A673 (cell line): ENCODE measurements around the gene MVB12B. TPM values are rescaled to one million over a fixed set of nuclear protein-coding genes. Genes with fewer than 3 reads are reported as not detected.

Experiments used
- BruUV-seq: library from RNA; stranded (reverse); fragments of 400-500 nt; replicated peaks from 2 replicates; lab custom pipeline; 2021; lab: Mats Ljungman, UMichigan
- CTCF ChIA-PET: fragments of 300-600 bp; sonication (Branson Sonifier 250); formaldehyde crosslinking; loops from one replicate; lab custom pipeline; 2022; ENCODE audit warnings: antibody characterized with exemption; lab: Charles Lee
- POLR2A ChIA-PET: fragments of 300-600 bp; sonication (Branson Sonifier 250); formaldehyde crosslinking; loops from one replicate; lab custom pipeline; 2022; ENCODE audit warnings: antibody characterized with exemption; ENCODE audit not compliant: low non-redundant PET; lab: Charles Lee
- DNase-seq: peaks from one replicate; pipeline ENCODE4 v3.0.0-alpha.2; 2015; ENCODE audit warnings: low spot score
- H3K27ac ChIP-seq: fragments of 200-600 bp; sonication (generic); 2 replicates; pipeline ENCODE4 v1.5.1; 2016; ENCODE audit warnings: mixed run types, low read depth, mild to moderate bottlenecking, mixed read lengths, antibody characterized with exemption, low read length; ENCODE audit not compliant: poor library complexity, severe bottlenecking
- H3K27me3 ChIP-seq: fragments of 200-600 bp; sonication (generic); replicated peaks from 2 replicates; pipeline ENCODE4 v1.6.1; 2017; ENCODE audit warnings: mixed run types, low read depth, mild to moderate bottlenecking, mixed read lengths, antibody characterized with exemption, low read length; ENCODE audit not compliant: insufficient read depth, poor library complexity
- H3K36me3 ChIP-seq: fragments of 200-600 bp; sonication (generic); 2 replicates; pipeline ENCODE4 v1.6.1; 2016; ENCODE audit warnings: mixed run types, mild to moderate bottlenecking, mixed read lengths, antibody characterized with exemption, low read length; ENCODE audit not compliant: insufficient read depth, poor library complexity, severe bottlenecking
- H3K4me1 ChIP-seq: fragments of 200-600 bp; sonication (generic); 2 replicates; pipeline ENCODE4 v1.6.1; 2017; ENCODE audit warnings: mixed run types, mild to moderate bottlenecking, mixed read lengths, antibody characterized with exemption, low read length; ENCODE audit not compliant: insufficient read depth, poor library complexity, severe bottlenecking
- H3K4me3 ChIP-seq: fragments of 200-600 bp; sonication (generic); 2 replicates; pipeline ENCODE4 v1.5.1; 2016; ENCODE audit warnings: low read depth, mixed run types, mild to moderate bottlenecking, mixed read lengths, low read length; ENCODE audit not compliant: poor library complexity, severe bottlenecking
- H3K9me3 ChIP-seq: fragments of 200-600 bp; sonication (generic); 2 replicates; pipeline ENCODE4 v1.6.1; 2016; ENCODE audit warnings: mixed run types, low read depth, mild to moderate bottlenecking, mixed read lengths, antibody characterized with exemption, low read length; ENCODE audit not compliant: poor library complexity, severe bottlenecking
- EZH2 ChIP-seq: fragments of 200-600 bp; sonication (generic); IDR thresholded peaks from 2 replicates; pipeline ENCODE4 v1.6.1; 2017; ENCODE audit warnings: borderline replicate concordance, low read depth, mild to moderate bottlenecking, mixed read lengths, antibody characterized with exemption, low read length; ENCODE audit not compliant: poor library complexity, severe bottlenecking
- intact Hi-C: fragments of 100-400 bp; cut with micrococcal nuclease; formaldehyde crosslinking; loops from one replicate; pipeline ENCODE4 v1.10.0; 2022; ENCODE audit not compliant: unreplicated experiment
- total RNA-seq: library from RNA; stranded (reverse); gene quantifications from 2 replicates; pipeline ENCODE4 v1.2.3, GENCODE V29; 2021
- TF ChIP-seq, protein P1 (sequence below): fragments of 300-800, 200-600 bp; sonication (generic); conservative IDR thresholded peaks from 2 replicates; pipeline ENCODE4 v1.5.1; 2017; ENCODE audit warnings: low read depth, mild to moderate bottlenecking, antibody characterized with exemption, low read length, moderate library complexity, mixed read lengths

MVB12B gene
- total RNA-seq, 1 experiment from 2014 or later: 12.3 TPM

GRCh38 chr9:126377176-126377509 lies 50.5 kb downstream of the MVB12B start:
- Histone ChIP-seq H3K27me3 (no peaks in the 10 kb centered on the region), H3K4me3 (no peak overlapping the region), H3K9me3 (no peaks in the 10 kb centered on the region), H3K4me1 (peaks cover 25% of the 10 kb centered on the region), H3K27ac (no peak overlapping the region), H3K36me3 (no peaks in the 10 kb centered on the region)
- BruUV-seq: no TSS peak
- no peak for DNase-seq
- POLR2A ChIA-PET: no interaction called here
- intact Hi-C loops: no loop called here
- CTCF ChIA-PET: interaction anchor here (2.5 kb wide), 1 partner anchor 21 kb away, joined by 6 read pairs; no protein-coding TSS in a partner anchor
- TF ChIP-seq, protein P1, sequence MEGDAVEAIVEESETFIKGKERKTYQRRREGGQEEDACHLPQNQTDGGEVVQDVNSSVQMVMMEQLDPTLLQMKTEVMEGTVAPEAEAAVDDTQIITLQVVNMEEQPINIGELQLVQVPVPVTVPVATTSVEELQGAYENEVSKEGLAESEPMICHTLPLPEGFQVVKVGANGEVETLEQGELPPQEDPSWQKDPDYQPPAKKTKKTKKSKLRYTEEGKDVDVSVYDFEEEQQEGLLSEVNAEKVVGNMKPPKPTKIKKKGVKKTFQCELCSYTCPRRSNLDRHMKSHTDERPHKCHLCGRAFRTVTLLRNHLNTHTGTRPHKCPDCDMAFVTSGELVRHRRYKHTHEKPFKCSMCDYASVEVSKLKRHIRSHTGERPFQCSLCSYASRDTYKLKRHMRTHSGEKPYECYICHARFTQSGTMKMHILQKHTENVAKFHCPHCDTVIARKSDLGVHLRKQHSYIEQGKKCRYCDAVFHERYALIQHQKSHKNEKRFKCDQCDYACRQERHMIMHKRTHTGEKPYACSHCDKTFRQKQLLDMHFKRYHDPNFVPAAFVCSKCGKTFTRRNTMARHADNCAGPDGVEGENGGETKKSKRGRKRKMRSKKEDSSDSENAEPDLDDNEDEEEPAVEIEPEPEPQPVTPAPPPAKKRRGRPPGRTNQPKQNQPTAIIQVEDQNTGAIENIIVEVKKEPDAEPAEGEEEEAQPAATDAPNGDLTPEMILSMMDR: no peak

- CTCF ChIA-PET: interaction anchor here (2.5 kb wide), 1 partner anchor 21 kb away, joined by 6 read pairs; no protein-coding TSS in a partner anchor
- no peaks in the 10 kb centered on the region for H3K9me3 ChIP-seq
- POLR2A ChIA-PET: no interaction called here
- intact Hi-C loops: no loop called here
- no peak for DNase-seq
- peaks cover 25% of the 10 kb centered on the region for H3K4me1 ChIP-seq
- no TSS peak for BruUV-seq
- no peak overlapping the region for H3K27ac ChIP-seq
- no peak for TF ChIP-seq EZH2
- TF ChIP-seq, protein P1: no peak
- H3K27me3 ChIP-seq: no peaks in the 10 kb centered on the region
- H3K36me3 ChIP-seq: no peaks in the 10 kb centered on the region
- no peak overlapping the region for H3K4me3 ChIP-seq
These were observed 50.9 kb downstream of the MVB12B start for GRCh38 chr9:126377536-126377935.

GRCh38 chr9:126378761-126379160 lies 52.1 kb downstream of the MVB12B start:
- Histone ChIP-seq H3K27me3 (no peaks in the 10 kb centered on the region), H3K4me3 (no peak overlapping the region), H3K4me1 (peaks cover 25% of the 10 kb centered on the region), H3K27ac (no peak overlapping the region), H3K9me3 (no peaks in the 10 kb centered on the region), H3K36me3 (no peaks in the 10 kb centered on the region)
- BruUV-seq: no TSS peak
- POLR2A ChIA-PET: no interaction called here
- intact Hi-C loops: no loop called here
- TF ChIP-seq EZH2: no peak
- TF ChIP-seq, protein P1: no peak
- CTCF ChIA-PET: no interaction called here
- no peak for DNase-seq
